Astrocyte (in vitro differentiated cells and primary cell): Measurements from ENCODE around the gene SP6. TPM values are rescaled to one million over a fixed set of nuclear protein-coding genes. Genes with fewer than 3 reads are reported as not detected.

ENCODE experiments used
- DNase-seq: peaks from one replicate; pipeline ENCODE4 v3.0.0-alpha.2; 2010; ENCODE audit warnings: low read depth
- FAIRE-seq: peaks from 2 replicates; lab custom pipeline; 2011; peaks lifted over from hg19 to GRCh38; lab: Jason Lieb, UNC
- H2AFZ ChIP-seq: 2 replicates; pipeline ENCODE4 v1.6.0; 2012; ENCODE audit warnings: low read depth, low read length, inconsistent platforms
- H3K27ac ChIP-seq: 2 replicates; pipeline ENCODE4 v1.5.1; 2011; ENCODE audit warnings: low read depth, low read length, inconsistent platforms
- H3K27me3 ChIP-seq: 2 replicates; pipeline ENCODE4 v1.6.0; 2011; ENCODE audit warnings: low read length, inconsistent platforms; ENCODE audit not compliant: insufficient read depth
- H3K36me3 ChIP-seq: 2 replicates; pipeline ENCODE4 v1.5.1; 2011; ENCODE audit warnings: low read length, inconsistent platforms; ENCODE audit not compliant: insufficient read depth
- H3K4me1 ChIP-seq: 2 replicates; pipeline ENCODE4 v1.5.1; 2011; ENCODE audit warnings: low read length, inconsistent platforms; ENCODE audit not compliant: insufficient read depth
- H3K4me2 ChIP-seq: 2 replicates; pipeline ENCODE4 v1.6.0; 2012; ENCODE audit warnings: low read length, inconsistent platforms
- H3K4me3 ChIP-seq: 2 replicates; pipeline ENCODE4 v1.5.1; 2011; ENCODE audit warnings: low read depth, mild to moderate bottlenecking, low read length, inconsistent platforms; ENCODE audit not compliant: insufficient read depth
- H3K79me2 ChIP-seq: 2 replicates; pipeline ENCODE4 v1.6.0; 2012; ENCODE audit warnings: mild to moderate bottlenecking, low read length, inconsistent platforms; ENCODE audit not compliant: insufficient read depth
- H3K9ac ChIP-seq: 2 replicates; pipeline ENCODE4 v1.6.0; 2012; ENCODE audit warnings: mild to moderate bottlenecking, low read length, inconsistent platforms
- H3K9me3 ChIP-seq: 2 replicates; pipeline ENCODE4 v1.5.1; 2012; ENCODE audit warnings: low read depth, mild to moderate bottlenecking, low read length, inconsistent platforms; ENCODE audit not compliant: insufficient read depth
- H4K20me1 ChIP-seq: 2 replicates; pipeline ENCODE4 v1.6.0; 2012; ENCODE audit warnings: low read length, inconsistent platforms; ENCODE audit not compliant: insufficient read depth
- H3K27ac Mint-ChIP-seq: one replicate; pipeline ENCODE4 v1.8.0; 2021; ENCODE audit warnings: mild to moderate bottlenecking, mixed read lengths; ENCODE audit not compliant: unreplicated experiment
- H3K27me3 Mint-ChIP-seq: one replicate; pipeline ENCODE4 v1.8.0; 2021; ENCODE audit warnings: low read depth, mixed read lengths; ENCODE audit not compliant: unreplicated experiment
- H3K36me3 Mint-ChIP-seq: one replicate; pipeline ENCODE4 v1.8.0; 2021; ENCODE audit warnings: low read depth, mixed read lengths; ENCODE audit not compliant: unreplicated experiment
- H3K4me1 Mint-ChIP-seq: one replicate; pipeline ENCODE4 v1.8.0; 2021; ENCODE audit warnings: low read depth, mixed read lengths; ENCODE audit not compliant: unreplicated experiment
- H3K4me3 Mint-ChIP-seq: one replicate; pipeline ENCODE4 v1.8.0; 2021; ENCODE audit warnings: mild to moderate bottlenecking, moderate library complexity, mixed read lengths; ENCODE audit not compliant: unreplicated experiment
- H3K9me3 Mint-ChIP-seq: one replicate; pipeline ENCODE4 v1.8.0; 2021; ENCODE audit warnings: mild to moderate bottlenecking, mixed read lengths; ENCODE audit not compliant: unreplicated experiment
- CTCF ChIP-seq: IDR thresholded peaks from 2 replicates; pipeline ENCODE4 v1.5.1; 2011; ENCODE audit warnings: low read depth, mild to moderate bottlenecking, inconsistent platforms, low read length, moderate library complexity; ENCODE audit not compliant: insufficient read depth
- EZH2 ChIP-seq: IDR thresholded peaks from 2 replicates; pipeline ENCODE4 v1.6.1; 2012; ENCODE audit warnings: mild to moderate bottlenecking, low read length, inconsistent platforms; ENCODE audit not compliant: insufficient read depth
- total RNA-seq: library from RNA; stranded (reverse); gene quantifications from 2 replicates; pipeline ENCODE4 v1.2.1, GENCODE V29; 2021

Gene SP6
- total RNA-seq, 1 donor from 2014 or later, result 1.6 TPM

- H3K27ac ChIP-seq, result peak within 1 kb of the TSS; percentile 30
- H3K79me2 ChIP-seq, result peaks cover 4% of the 10 kb centered on the region
- peaks cover 25% of the 10 kb centered on the region for H3K36me3 ChIP-seq
- no peaks in the 10 kb centered on the region for H3K27me3 ChIP-seq
- peak within 1 kb of the TSS; percentile 83 for H3K27ac Mint-ChIP-seq
- peak within 1 kb of the TSS; percentile 83 for H3K9ac ChIP-seq
- DNase-seq (peak; percentile 84), FAIRE-seq (peak; percentile 59)
- H3K27me3 Mint-ChIP-seq, result no peaks in the 10 kb centered on the region
- H3K4me1 Mint-ChIP-seq, result peaks cover 6% of the 10 kb centered on the region
- peaks cover 15% of the 10 kb centered on the region for H3K4me1 ChIP-seq
- peak within 1 kb of the TSS; percentile 96 for H3K4me3 Mint-ChIP-seq
- H3K4me2 ChIP-seq, result peak within 1 kb of the TSS; percentile 92
- H3K36me3 Mint-ChIP-seq, result peaks cover 18% of the 10 kb centered on the region
- peak within 1 kb of the TSS; percentile 79 for H3K4me3 ChIP-seq
- peaks cover 10% of the 10 kb centered on the region for H4K20me1 ChIP-seq
- no peaks in the 10 kb centered on the region for H3K9me3 Mint-ChIP-seq
- peak within 1 kb of the TSS; percentile 90 for H2AFZ ChIP-seq
- H3K9me3 ChIP-seq, result no peaks in the 10 kb centered on the region
- TF ChIP-seq CTCF, result no peak
- no peak for TF ChIP-seq EZH2
These were observed 29.3 kb downstream of the SP6 start, which contains the start of gene OSBPL7 for GRCh38 chr17:47821424-47822391. TSS of gene OSBPL7 (minus strand) at chr17:47821794. CDS start at chr17:47820278, 1,516 bp downstream.

- Histone ChIP-seq H3K4me1 (peaks cover 15% of the 10 kb centered on the region), H4K20me1 (peaks cover 10% of the 10 kb centered on the region), H3K9me3 (no peaks in the 10 kb centered on the region), H3K27ac (peak overlapping the region; percentile 30), H2AFZ (peak overlapping the region; percentile 90), H3K4me2 (peak overlapping the region; percentile 92), H3K9ac (peak overlapping the region; percentile 83), H3K36me3 (peaks cover 18% of the 10 kb centered on the region), H3K27me3 (no peaks in the 10 kb centered on the region), H3K4me3 (peak overlapping the region; percentile 79), H3K79me2 (peaks cover 4% of the 10 kb centered on the region)
- Mint-ChIP-seq H3K36me3 (peaks cover 14% of the 10 kb centered on the region), H3K4me3 (peak overlapping the region; percentile 96), H3K27me3 (no peaks in the 10 kb centered on the region), H3K27ac (peak overlapping the region; percentile 83), H3K9me3 (no peaks in the 10 kb centered on the region), H3K4me1 (peaks cover 6% of the 10 kb centered on the region)
- TF ChIP-seq CTCF (no peak), EZH2 (no peak)
- FAIRE-seq (no peak), DNase-seq (no peak)
These were observed 29.9 kb downstream of the SP6 start for GRCh38 chr17:47821031-47821423.
